GM23338 (cell line): ENCODE results near the gene PPP2CA. TPM values are rescaled to one million over a fixed set of nuclear protein-coding genes. Genes with fewer than 3 reads are reported as not detected.
A peak's percentile ranks its signal among the peaks of the same experiment; 100 is the strongest.

Experiments used
- ATAC-seq: fragments of 200-7000 bp; cut with Tn5 transposase; 3 replicates; pipeline ENCODE4 v1.9.1; 2020
- DNase-seq: peaks from one replicate; pipeline ENCODE4 v3.0.0-alpha.2; 2015; ENCODE audit warnings: low spot score
- H2AFZ ChIP-seq: fragments of 200-600 bp; sonication (generic); 2 replicates; pipeline ENCODE4 v1.8.0; 2016; ENCODE audit warnings: antibody characterized with exemption, mild to moderate bottlenecking, moderate library complexity
- H3F3A ChIP-seq: fragments of 200-600 bp; sonication (generic); replicated peaks from 2 replicates; pipeline ENCODE4 v1.8.0; 2017; ENCODE audit warnings: antibody characterized with exemption, mixed run types, low read depth
- H3K27ac ChIP-seq: fragments of 200-600 bp; sonication (generic); 2 replicates; pipeline ENCODE4 v1.6.1; 2016; ENCODE audit warnings: low read depth
- H3K27me3 ChIP-seq: fragments of 200-600 bp; sonication (generic); 2 replicates; pipeline ENCODE4 v1.8.0; 2016; ENCODE audit warnings: mild to moderate bottlenecking, mixed run types, moderate library complexity; ENCODE audit not compliant: insufficient read depth
- H3K36me3 ChIP-seq: fragments of 200-600 bp; sonication (generic); 2 replicates; pipeline ENCODE4 v1.8.0; 2016; ENCODE audit warnings: mild to moderate bottlenecking; ENCODE audit not compliant: insufficient read depth
- H3K4me1 ChIP-seq: fragments of 200-600 bp; sonication (generic); 2 replicates; pipeline ENCODE4 v1.8.0; 2016; ENCODE audit warnings: mild to moderate bottlenecking, moderate library complexity; ENCODE audit not compliant: insufficient read depth
- H3K4me2 ChIP-seq: fragments of 200-600 bp; sonication (generic); 2 replicates; pipeline ENCODE4 v1.7.1; 2017; ENCODE audit warnings: mixed run types
- H3K4me3 ChIP-seq: fragments of 200-600 bp; sonication (generic); 2 replicates; pipeline ENCODE4 v1.6.1; 2016; ENCODE audit warnings: mixed run types
- H3K79me2 ChIP-seq: fragments of 200-600 bp; sonication (generic); replicated peaks from 2 replicates; pipeline ENCODE4 v1.8.0; 2017; ENCODE audit warnings: mild to moderate bottlenecking; ENCODE audit not compliant: insufficient read depth
- H3K9me2 ChIP-seq: fragments of 200-600 bp; sonication (generic); 2 replicates; pipeline ENCODE4 v1.8.0; 2017; ENCODE audit not compliant: insufficient read depth
- H4K20me1 ChIP-seq: fragments of 200-600 bp; sonication (generic); replicated peaks from 2 replicates; pipeline ENCODE4 v1.8.0; 2017; ENCODE audit warnings: mild to moderate bottlenecking; ENCODE audit not compliant: insufficient read depth
- H3K27ac Mint-ChIP-seq: 2 replicates; pipeline ENCODE4 v1.8.0; 2020; ENCODE audit warnings: inconsistent platforms, mild to moderate bottlenecking, moderate library complexity, mixed read lengths
- H3K27me3 Mint-ChIP-seq: 3 replicates; pipeline ENCODE4 v1.8.0; 2022; ENCODE audit warnings: low read depth, mild to moderate bottlenecking, moderate library complexity, mixed read lengths, inconsistent platforms; ENCODE audit not compliant: insufficient read depth, poor library complexity
- H3K36me3 Mint-ChIP-seq: 3 replicates; pipeline ENCODE4 v1.8.0; 2021; ENCODE audit warnings: low read depth, mild to moderate bottlenecking, inconsistent platforms, moderate library complexity, mixed read lengths
- H3K4me1 Mint-ChIP-seq: 3 replicates; pipeline ENCODE4 v1.8.0; 2020; ENCODE audit warnings: mild to moderate bottlenecking, inconsistent platforms, mixed read lengths
- H3K4me3 Mint-ChIP-seq: 3 replicates; pipeline ENCODE4 v1.8.0; 2021; ENCODE audit warnings: moderate library complexity, mild to moderate bottlenecking, inconsistent platforms, mixed read lengths
- H3K9me3 Mint-ChIP-seq: 3 replicates; pipeline ENCODE4 v1.8.0; 2020; ENCODE audit warnings: moderate library complexity, mild to moderate bottlenecking, inconsistent platforms, mixed read lengths
- CREB1 ChIP-seq: fragments of 250-450 bp; sonication (Bioruptor Pico); IDR thresholded peaks from 2 replicates; pipeline ENCODE4 v1.5.0; 2020; ENCODE audit warnings: low read depth, mild to moderate bottlenecking, moderate library complexity
- CTCF ChIP-seq, 2 experiments: fragments of 200-600 bp in 1 of 2; sonication (generic) in 1 of 2; conservative IDR thresholded peaks; 2 replicates each; pipeline versions ENCODE4 v1.5.1 to v1.6.1; 2016 to 2017; ENCODE audit warnings: antibody characterized with exemption in 2 of 2, low read depth in 2 of 2, mild to moderate bottlenecking in 2 of 2, moderate library complexity in 1 of 2
- ETS1 ChIP-seq: IDR thresholded peaks from 2 replicates; pipeline ENCODE4 v1.6.1; 2016; ENCODE audit warnings: antibody characterized with exemption
- EZH2 ChIP-seq: fragments of 200-600 bp; sonication (generic); IDR thresholded peaks from one replicate; pipeline ENCODE4 v1.8.0; 2017; ENCODE audit warnings: antibody characterized with exemption, mild to moderate bottlenecking, low read depth; ENCODE audit not compliant: unreplicated experiment
- EZH2phosphoT487 ChIP-seq: fragments of 200-600 bp; sonication (generic); IDR thresholded peaks from one replicate; pipeline ENCODE4 v1.8.1; 2018; ENCODE audit warnings: antibody characterized with exemption; ENCODE audit not compliant: unreplicated experiment
- JUNB ChIP-seq: IDR thresholded peaks from one replicate; pipeline ENCODE4 v1.6.1; 2016; ENCODE audit warnings: antibody characterized with exemption; ENCODE audit not compliant: unreplicated experiment
- NANOG ChIP-seq: IDR thresholded peaks from 2 replicates; pipeline ENCODE4 v1.6.1; 2016; ENCODE audit warnings: antibody characterized with exemption, borderline replicate concordance
- POLR2AphosphoS5 ChIP-seq: IDR thresholded peaks from 2 replicates; pipeline ENCODE4 v1.6.1; 2016; ENCODE audit warnings: antibody characterized with exemption, low read depth
- REST ChIP-seq: IDR thresholded peaks from one replicate; pipeline ENCODE4 v1.6.1; 2018; ENCODE audit warnings: antibody characterized with exemption; ENCODE audit not compliant: unreplicated experiment
- STAT1 ChIP-seq: IDR thresholded peaks from one replicate; pipeline ENCODE4 v1.6.1; 2016; ENCODE audit warnings: antibody characterized with exemption; ENCODE audit not compliant: unreplicated experiment
- ZNF114 ChIP-seq: fragments of 250-450 bp; sonication (Bioruptor Pico); IDR thresholded peaks from 2 replicates; pipeline ENCODE4 v1.5.0; 2020; ENCODE audit warnings: mild to moderate bottlenecking, moderate library complexity
- ZNF331 ChIP-seq: fragments of 250-450 bp; sonication (Bioruptor Pico); IDR thresholded peaks from 2 replicates; pipeline ENCODE4 v1.5.0; 2020; ENCODE audit warnings: low read depth, mild to moderate bottlenecking, moderate library complexity
- ZNF462 ChIP-seq: fragments of 250-450 bp; sonication (Bioruptor Pico); IDR thresholded peaks from 2 replicates; pipeline ENCODE4 v1.5.0; 2020; ENCODE audit warnings: mild to moderate bottlenecking, moderate library complexity
- polyA plus RNA-seq: library from polyadenylated mRNA; unstranded; fragments of >200 nt; fragmentation: Nextera tagmentation; extraction: Ambion mirVana; gene quantifications from 2 replicates; pipeline ENCODE4 v1.2.1, GENCODE V29; 2016
- total RNA-seq: library from RNA; depleted of rRNA; stranded (reverse); fragments of >200 nt; shearing (Covaris generic); gene quantifications from 2 replicates; pipeline ENCODE4 v1.2.3, GENCODE V29; 2014

PPP2CA gene
- total and polyA plus RNA-seq, 2 experiments from 2014 or later: 131 to 316 TPM

GRCh38 chr5:134273642-134274395 lies 47.9 kb upstream of the PPP2CA start:
- H3K4me3 ChIP-seq: no peak overlapping the region
- no peak overlapping the region for H3K4me2 ChIP-seq
- H3K9me2 ChIP-seq: 0 out of 2 replicates have a peak, but pooled peaks cover 5% of the 10 kb centered on the region
- no peaks in the 10 kb centered on the region for H3K36me3 ChIP-seq
- H3K79me2 ChIP-seq: no peaks in the 10 kb centered on the region
- no peaks in the 10 kb centered on the region for H3K4me1 ChIP-seq
- H3K36me3 Mint-ChIP-seq: no peaks in the 10 kb centered on the region
- TF ChIP-seq ZNF462 (CRISPR knock-in tag) (no peak), ZNF331 (CRISPR knock-in tag) (no peak), EZH2phosphoT487 (no peak), REST (no peak), STAT1 (no peak), CREB1 (CRISPR knock-in tag) (no peak), POLR2AphosphoS5 (no peak), CTCF (conservative IDR thresholded peaks at IDR 0.05; ENCODE audit: low read depth in 2 of 2) (no peak), ZNF114 (CRISPR knock-in tag) (no peak), NANOG (no peak), ETS1 (no peak), EZH2 (no peak), JUNB (no peak)
- H3K27ac ChIP-seq: no peak overlapping the region; the same call in 1 of the 2 replicates
- no peak for ATAC-seq
- H3K4me1 Mint-ChIP-seq: peaks cover 13% of the 10 kb centered on the region
- no peak overlapping the region for H3K4me3 Mint-ChIP-seq
- no peaks in the 10 kb centered on the region for H3F3A ChIP-seq
- H3K27me3 Mint-ChIP-seq: peaks cover 3% of the 10 kb centered on the region
- H3K9me3 Mint-ChIP-seq: peaks cover 11% of the 10 kb centered on the region
- H3K27me3 ChIP-seq: no peaks in the 10 kb centered on the region
- peak overlapping the region; percentile 59; the same call in 1 of the 2 replicates for H2AFZ ChIP-seq
- no peak for DNase-seq
- no peaks in the 10 kb centered on the region for H4K20me1 ChIP-seq
- no peak overlapping the region for H3K27ac Mint-ChIP-seq
